Liver (tissue), 9 donors: ENCODE measurements around the gene ARID3A. TPM values are rescaled to one million over a fixed set of nuclear protein-coding genes. Genes with fewer than 3 reads are reported as not detected.

ENCODE experiments used
- DNase-seq: peaks from one replicate; pipeline ENCODE4 v3.0.0-alpha.2; 2017; ENCODE audit warnings: low spot score
- H3K27ac ChIP-seq, 2 donors: one replicate each; pipeline ENCODE4 v1.7.0; 2013; ENCODE audit warnings: inconsistent platforms in 2 of 2, low read length in 2 of 2, control low read depth in 1 of 2, low read depth in 1 of 2, mild to moderate bottlenecking in 1 of 2
- H3K27me3 ChIP-seq, 4 donors: one replicate each; pipeline versions ENCODE4 v1.6.1 to v1.7.0; 2013; ENCODE audit warnings: low read length in 3 of 4, inconsistent platforms in 1 of 4, mild to moderate bottlenecking in 1 of 4, moderate library complexity in 1 of 4; ENCODE audit not compliant: control insufficient read depth in 4 of 4, insufficient read depth in 4 of 4
- H3K36me3 ChIP-seq, 4 donors: one replicate each; pipeline versions ENCODE4 v1.6.1 to v1.7.0; 2013; ENCODE audit warnings: low read length in 3 of 4, mild to moderate bottlenecking in 3 of 4, low read depth in 1 of 4, moderate library complexity in 1 of 4; ENCODE audit not compliant: control insufficient read depth in 4 of 4, insufficient read depth in 3 of 4
- H3K4me1 ChIP-seq, 4 donors: one replicate each; pipeline versions ENCODE4 v1.6.1 to v1.7.0; 2013; ENCODE audit warnings: low read length in 3 of 4, mild to moderate bottlenecking in 3 of 4, moderate library complexity in 1 of 4; ENCODE audit not compliant: control insufficient read depth in 4 of 4, insufficient read depth in 4 of 4
- H3K4me3 ChIP-seq, 3 donors: one replicate each; pipeline versions ENCODE4 v1.6.1 to v1.7.0; 2013; ENCODE audit warnings: low read length in 3 of 3, control low read depth in 1 of 3, low read depth in 1 of 3, mild to moderate bottlenecking in 1 of 3
- H3K9ac ChIP-seq, 2 donors: one replicate each; pipeline ENCODE4 v1.7.0; 2013; ENCODE audit warnings: low read length in 2 of 2, mild to moderate bottlenecking in 2 of 2, moderate library complexity in 2 of 2, control low read depth in 1 of 2, low read depth in 1 of 2
- H3K9me3 ChIP-seq, 4 donors: one replicate each; pipeline versions ENCODE4 v1.6.1 to v1.7.0; 2013; ENCODE audit warnings: low read length in 3 of 4; ENCODE audit not compliant: control insufficient read depth in 4 of 4
- ATF3 ChIP-seq: IDR thresholded peaks from 2 replicates; pipeline ENCODE4 v1.6.1; 2016; ENCODE audit warnings: antibody characterized with exemption
- CTCF ChIP-seq: fragments of 150-350 bp; IDR thresholded peaks from 2 replicates; pipeline ENCODE4 v1.5.1; 2017; ENCODE audit warnings: improper control_type of control experiment, low read depth, low read length; ENCODE audit not compliant: missing input control
- EGR1 ChIP-seq, 2 donors: IDR thresholded peaks; 2 replicates each; pipeline ENCODE4 v1.6.1; 2016 to 2018; ENCODE audit warnings: antibody characterized with exemption in 2 of 2, low read depth in 2 of 2
- FOXA1 ChIP-seq: IDR thresholded peaks from 2 replicates; pipeline ENCODE4 v1.6.1; 2016; ENCODE audit warnings: antibody characterized with exemption
- FOXA2 ChIP-seq: IDR thresholded peaks from 2 replicates; pipeline ENCODE4 v1.6.1; 2016; ENCODE audit warnings: antibody characterized with exemption
- GABPA ChIP-seq, 2 donors: IDR thresholded peaks in 1 of 2; conservative IDR thresholded peaks in 1 of 2; 2 replicates each; pipeline ENCODE4 v1.6.1; 2016; ENCODE audit warnings: antibody characterized with exemption in 2 of 2, mild to moderate bottlenecking in 1 of 2, moderate library complexity in 1 of 2
- HNF4A ChIP-seq, 2 donors: conservative IDR thresholded peaks; 2 replicates each; pipeline ENCODE4 v1.6.1; 2016; ENCODE audit warnings: antibody characterized with exemption in 2 of 2, mild to moderate bottlenecking in 2 of 2
- HNF4G ChIP-seq: IDR thresholded peaks from 2 replicates; pipeline ENCODE4 v1.6.1; 2016; ENCODE audit warnings: antibody characterized with exemption
- JUND ChIP-seq, 2 donors: IDR thresholded peaks; 2 replicates each; pipeline ENCODE4 v1.6.1; 2016; ENCODE audit warnings: antibody characterized with exemption in 2 of 2
- MAX ChIP-seq: IDR thresholded peaks from 2 replicates; pipeline ENCODE4 v1.6.1; 2016; ENCODE audit warnings: antibody characterized with exemption
- NR2F2 ChIP-seq: IDR thresholded peaks from 2 replicates; pipeline ENCODE4 v1.6.1; 2016; ENCODE audit warnings: antibody characterized with exemption
- RAD21 ChIP-seq, 2 donors: IDR thresholded peaks; 2 replicates each; pipeline ENCODE4 v1.6.1; 2016; ENCODE audit warnings: antibody characterized with exemption in 2 of 2, mild to moderate bottlenecking in 2 of 2
- REST ChIP-seq: IDR thresholded peaks from 2 replicates; pipeline ENCODE4 v1.6.1; 2016; ENCODE audit warnings: antibody characterized with exemption, mild to moderate bottlenecking
- RXRA ChIP-seq, 2 donors: IDR thresholded peaks; 2 replicates each; pipeline ENCODE4 v1.6.1; 2017 to 2018; ENCODE audit warnings: antibody characterized with exemption in 2 of 2, mild to moderate bottlenecking in 1 of 2
- SP1 ChIP-seq: IDR thresholded peaks from 2 replicates; pipeline ENCODE4 v1.6.1; 2018; ENCODE audit warnings: antibody characterized with exemption, mild to moderate bottlenecking
- TAF1 ChIP-seq: conservative IDR thresholded peaks from 2 replicates; pipeline ENCODE4 v1.6.1; 2016; ENCODE audit warnings: antibody characterized with exemption, mild to moderate bottlenecking
- YY1 ChIP-seq: IDR thresholded peaks from 2 replicates; pipeline ENCODE4 v1.6.1; 2016; ENCODE audit warnings: antibody characterized with exemption, mild to moderate bottlenecking
- ZBTB33 ChIP-seq: IDR thresholded peaks from 2 replicates; pipeline ENCODE4 v1.6.1; 2016; ENCODE audit warnings: antibody characterized with exemption
- WGBS: extraction: QIAGEN DNeasy Blood & Tissue Kit; methylation state at CpG from one replicate; pipeline ENCODE4 v1.1.7; 2013; 5-methylcytosine and 5-hydroxymethylcytosine counted together
- polyA plus RNA-seq, 2 donors: library from polyadenylated mRNA; stranded (reverse) in 1 of 2; unstranded in 1 of 2; fragments of 200-250 nt in 1 of 2; fragments of >200 nt in 1 of 2; fragmentation: Nextera tagmentation in 1 of 2; extraction: Ambion mirVana in 1 of 2; gene quantifications; one replicate each; pipeline versions ENCODE4 v1.2.1 to v1.2.3, GENCODE V29; 2013 to 2015
- total RNA-seq, 2 donors: library from RNA; depleted of rRNA; stranded (reverse); fragments of >200 nt; gene quantifications; one replicate each; pipeline ENCODE4 v1.2.3, GENCODE V29; 2014
- donor health status: healthy.
- donor health status: healthy.
- donor health status: healthy.
- donor health status: healthy.
- donor health status: healthy.

The ARID3A gene
- total and polyA plus RNA-seq, 4 donors: 0.74 to 42.4 (median 3.1) TPM

GRCh38 chr19:948842-949496 lies 23.1 kb downstream of the ARID3A start (continued):
- TF ChIP-seq REST (no peak), RAD21 (IDR thresholded peaks at IDR 0.05) (no peak), NR2F2 (no peak), EGR1 (IDR thresholded peaks at IDR 0.05; ENCODE audit: low read depth in 2 of 2) (no peak), FOXA1 (no peak), JUND (IDR thresholded peaks at IDR 0.05) (no peak), MAX (no peak)

- H3K4me3 ChIP-seq: no peak overlapping the region
- H3K36me3 ChIP-seq: peaks cover 0 to 2% (median 0%) of the 10 kb centered on the region in 4 donors
- H3K27ac ChIP-seq: no peak overlapping the region
- peaks cover 3 to 7% (median 4%) of the 10 kb centered on the region in 4 donors for H3K4me1 ChIP-seq
- DNase-seq: no peak
- no peak for TF ChIP-seq RAD21 (IDR thresholded peaks at IDR 0.05)
- no peak for TF ChIP-seq YY1
- TF ChIP-seq ATF3: no peak
- no peaks in the 10 kb centered on the region for H3K9me3 ChIP-seq
- H3K27me3 ChIP-seq: no peaks in the 10 kb centered on the region
- no peak overlapping the region for H3K9ac ChIP-seq
- WGBS: 88% methylated on average over 17 of the region's 17 CpGs
Measured at GRCh38 chr19:950352-951066, 24.7 kb downstream of the ARID3A start.

GRCh38 chr19:952049-952679 lies 26.3 kb downstream of the ARID3A start:
- no peak overlapping the region for H3K27ac ChIP-seq
- no peak overlapping the region for H3K9ac ChIP-seq
- TF ChIP-seq GABPA (IDR thresholded peaks at IDR 0.05 in 1 of 2, conservative IDR thresholded peaks at IDR 0.05 in 1 of 2) (no peak), SP1 (no peak), TAF1 (no peak), RXRA (IDR thresholded peaks at IDR 0.05) (no peak), HNF4A (conservative IDR thresholded peaks at IDR 0.05) (no peak), JUND (IDR thresholded peaks at IDR 0.05) (no peak), CTCF (no peak), MAX (no peak), ZBTB33 (no peak), EGR1 (IDR thresholded peaks at IDR 0.05; ENCODE audit: low read depth in 2 of 2) (no peak), FOXA1 (no peak), HNF4G (no peak), FOXA2 (no peak), ATF3 (no peak), NR2F2 (no peak), RAD21 (IDR thresholded peaks at IDR 0.05) (no peak)

More at GRCh38 chr19:952049-952679, 26.3 kb downstream of the ARID3A start:
- peaks cover 0 to 2% (median 0%) of the 10 kb centered on the region in 4 donors for H3K36me3 ChIP-seq
- 74% methylated on average over 14 of the region's 14 CpGs for WGBS
- DNase-seq: no peak
- no peak overlapping the region for H3K4me3 ChIP-seq
- no peaks in the 10 kb centered on the region for H3K27me3 ChIP-seq
- peaks cover 3 to 7% (median 4%) of the 10 kb centered on the region in 4 donors for H3K4me1 ChIP-seq
- no peaks in the 10 kb centered on the region for H3K9me3 ChIP-seq
